Liver (tissue), 9 donors: ENCODE measurements around the gene TTC39C. TPM values are rescaled to one million over a fixed set of nuclear protein-coding genes. Genes with fewer than 3 reads are reported as not detected.

ENCODE experiments used
- DNase-seq: peaks from one replicate; pipeline ENCODE4 v3.0.0-alpha.2; 2017; ENCODE audit warnings: low spot score
- H3K27ac ChIP-seq, 2 donors: one replicate each; pipeline ENCODE4 v1.7.0; 2013; ENCODE audit warnings: inconsistent platforms in 2 of 2, low read length in 2 of 2, control low read depth in 1 of 2, low read depth in 1 of 2, mild to moderate bottlenecking in 1 of 2
- H3K27me3 ChIP-seq, 4 donors: one replicate each; pipeline versions ENCODE4 v1.6.1 to v1.7.0; 2013; ENCODE audit warnings: low read length in 3 of 4, inconsistent platforms in 1 of 4, mild to moderate bottlenecking in 1 of 4, moderate library complexity in 1 of 4; ENCODE audit not compliant: control insufficient read depth in 4 of 4, insufficient read depth in 4 of 4
- H3K36me3 ChIP-seq, 4 donors: one replicate each; pipeline versions ENCODE4 v1.6.1 to v1.7.0; 2013; ENCODE audit warnings: low read length in 3 of 4, mild to moderate bottlenecking in 3 of 4, low read depth in 1 of 4, moderate library complexity in 1 of 4; ENCODE audit not compliant: control insufficient read depth in 4 of 4, insufficient read depth in 3 of 4
- H3K4me1 ChIP-seq, 4 donors: one replicate each; pipeline versions ENCODE4 v1.6.1 to v1.7.0; 2013; ENCODE audit warnings: low read length in 3 of 4, mild to moderate bottlenecking in 3 of 4, moderate library complexity in 1 of 4; ENCODE audit not compliant: control insufficient read depth in 4 of 4, insufficient read depth in 4 of 4
- H3K4me3 ChIP-seq, 3 donors: one replicate each; pipeline versions ENCODE4 v1.6.1 to v1.7.0; 2013; ENCODE audit warnings: low read length in 3 of 3, control low read depth in 1 of 3, low read depth in 1 of 3, mild to moderate bottlenecking in 1 of 3
- H3K9ac ChIP-seq, 2 donors: one replicate each; pipeline ENCODE4 v1.7.0; 2013; ENCODE audit warnings: low read length in 2 of 2, mild to moderate bottlenecking in 2 of 2, moderate library complexity in 2 of 2, control low read depth in 1 of 2, low read depth in 1 of 2
- H3K9me3 ChIP-seq, 4 donors: one replicate each; pipeline versions ENCODE4 v1.6.1 to v1.7.0; 2013; ENCODE audit warnings: low read length in 3 of 4; ENCODE audit not compliant: control insufficient read depth in 4 of 4
- EGR1 ChIP-seq, 2 donors: IDR thresholded peaks; 2 replicates each; pipeline ENCODE4 v1.6.1; 2016 to 2018; ENCODE audit warnings: antibody characterized with exemption in 2 of 2, low read depth in 2 of 2
- FOXA1 ChIP-seq: IDR thresholded peaks from 2 replicates; pipeline ENCODE4 v1.6.1; 2016; ENCODE audit warnings: antibody characterized with exemption
- FOXA2 ChIP-seq: IDR thresholded peaks from 2 replicates; pipeline ENCODE4 v1.6.1; 2016; ENCODE audit warnings: antibody characterized with exemption
- GABPA ChIP-seq, 2 donors: IDR thresholded peaks in 1 of 2; conservative IDR thresholded peaks in 1 of 2; 2 replicates each; pipeline ENCODE4 v1.6.1; 2016; ENCODE audit warnings: antibody characterized with exemption in 2 of 2, mild to moderate bottlenecking in 1 of 2, moderate library complexity in 1 of 2
- HNF4A ChIP-seq, 2 donors: conservative IDR thresholded peaks; 2 replicates each; pipeline ENCODE4 v1.6.1; 2016; ENCODE audit warnings: antibody characterized with exemption in 2 of 2, mild to moderate bottlenecking in 2 of 2
- HNF4G ChIP-seq: IDR thresholded peaks from 2 replicates; pipeline ENCODE4 v1.6.1; 2016; ENCODE audit warnings: antibody characterized with exemption
- JUND ChIP-seq, 2 donors: IDR thresholded peaks; 2 replicates each; pipeline ENCODE4 v1.6.1; 2016; ENCODE audit warnings: antibody characterized with exemption in 2 of 2
- NR2F2 ChIP-seq: IDR thresholded peaks from 2 replicates; pipeline ENCODE4 v1.6.1; 2016; ENCODE audit warnings: antibody characterized with exemption
- RAD21 ChIP-seq, 2 donors: IDR thresholded peaks; 2 replicates each; pipeline ENCODE4 v1.6.1; 2016; ENCODE audit warnings: antibody characterized with exemption in 2 of 2, mild to moderate bottlenecking in 2 of 2
- RXRA ChIP-seq, 2 donors: IDR thresholded peaks; 2 replicates each; pipeline ENCODE4 v1.6.1; 2017 to 2018; ENCODE audit warnings: antibody characterized with exemption in 2 of 2, mild to moderate bottlenecking in 1 of 2
- SP1 ChIP-seq: IDR thresholded peaks from 2 replicates; pipeline ENCODE4 v1.6.1; 2018; ENCODE audit warnings: antibody characterized with exemption, mild to moderate bottlenecking
- TAF1 ChIP-seq: conservative IDR thresholded peaks from 2 replicates; pipeline ENCODE4 v1.6.1; 2016; ENCODE audit warnings: antibody characterized with exemption, mild to moderate bottlenecking
- YY1 ChIP-seq: IDR thresholded peaks from 2 replicates; pipeline ENCODE4 v1.6.1; 2016; ENCODE audit warnings: antibody characterized with exemption, mild to moderate bottlenecking
- WGBS: extraction: QIAGEN DNeasy Blood & Tissue Kit; methylation state at CpG from one replicate; pipeline ENCODE4 v1.1.7; 2013; 5-methylcytosine and 5-hydroxymethylcytosine counted together
- polyA plus RNA-seq, 2 donors: library from polyadenylated mRNA; stranded (reverse) in 1 of 2; unstranded in 1 of 2; fragments of 200-250 nt in 1 of 2; fragments of >200 nt in 1 of 2; fragmentation: Nextera tagmentation in 1 of 2; extraction: Ambion mirVana in 1 of 2; gene quantifications; one replicate each; pipeline versions ENCODE4 v1.2.1 to v1.2.3, GENCODE V29; 2013 to 2015
- total RNA-seq, 2 donors: library from RNA; depleted of rRNA; stranded (reverse); fragments of >200 nt; gene quantifications; one replicate each; pipeline ENCODE4 v1.2.3, GENCODE V29; 2014
- TF ChIP-seq, protein P1 (sequence below): IDR thresholded peaks from 2 replicates; pipeline ENCODE4 v1.6.1; 2016; ENCODE audit warnings: antibody characterized with exemption, mild to moderate bottlenecking
- TF ChIP-seq, protein P2 (sequence below): IDR thresholded peaks from 2 replicates; pipeline ENCODE4 v1.6.1; 2016; ENCODE audit warnings: antibody characterized with exemption
- TF ChIP-seq, protein P3 (sequence below): IDR thresholded peaks from 2 replicates; pipeline ENCODE4 v1.6.1; 2016; ENCODE audit warnings: antibody characterized with exemption
- TF ChIP-seq, protein P4 (sequence below): IDR thresholded peaks from 2 replicates; pipeline ENCODE4 v1.6.1; 2016; ENCODE audit warnings: antibody characterized with exemption
- donor health status: healthy.
- donor health status: healthy.
- donor health status: healthy.
- donor health status: healthy.
- donor health status: healthy.

TTC39C gene
- total and polyA plus RNA-seq, 4 donors, result 22.8 to 55.1 (median 38.6) TPM

DNA sequence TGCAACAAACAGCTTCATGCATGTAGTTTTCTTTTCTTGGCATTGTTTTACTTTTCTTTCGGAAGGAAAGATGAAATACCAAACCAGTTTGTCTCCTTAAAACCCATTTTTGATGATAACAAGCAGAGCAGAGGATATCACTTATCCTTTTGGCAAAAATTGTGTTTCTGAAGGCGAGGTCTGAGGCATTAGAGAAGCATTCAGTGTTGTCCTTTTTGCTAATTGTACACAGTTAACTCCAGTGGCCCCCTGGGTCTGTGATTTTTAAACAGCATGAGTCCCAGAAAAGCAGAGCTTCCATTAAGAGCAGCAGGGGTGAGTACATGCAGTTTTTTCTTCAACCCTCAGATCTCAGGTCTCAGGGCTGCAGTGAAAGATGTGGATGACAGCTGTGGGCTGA lies 41.3 kb downstream of the TTC39C start:
- Histone ChIP-seq H3K4me3 (no peak overlapping the region), H3K9me3 (no peaks in the 10 kb centered on the region), H3K9ac (no peak overlapping the region), H3K4me1 (peaks cover 2 to 19% (median 6%) of the 10 kb centered on the region in 4 donors), H3K36me3 (no peaks in the 10 kb centered on the region), H3K27me3 (no peaks in the 10 kb centered on the region), H3K27ac (no peak overlapping the region)
- 80% methylated on average over 2 of the region's 2 CpGs for WGBS
- TF ChIP-seq, protein P1, sequence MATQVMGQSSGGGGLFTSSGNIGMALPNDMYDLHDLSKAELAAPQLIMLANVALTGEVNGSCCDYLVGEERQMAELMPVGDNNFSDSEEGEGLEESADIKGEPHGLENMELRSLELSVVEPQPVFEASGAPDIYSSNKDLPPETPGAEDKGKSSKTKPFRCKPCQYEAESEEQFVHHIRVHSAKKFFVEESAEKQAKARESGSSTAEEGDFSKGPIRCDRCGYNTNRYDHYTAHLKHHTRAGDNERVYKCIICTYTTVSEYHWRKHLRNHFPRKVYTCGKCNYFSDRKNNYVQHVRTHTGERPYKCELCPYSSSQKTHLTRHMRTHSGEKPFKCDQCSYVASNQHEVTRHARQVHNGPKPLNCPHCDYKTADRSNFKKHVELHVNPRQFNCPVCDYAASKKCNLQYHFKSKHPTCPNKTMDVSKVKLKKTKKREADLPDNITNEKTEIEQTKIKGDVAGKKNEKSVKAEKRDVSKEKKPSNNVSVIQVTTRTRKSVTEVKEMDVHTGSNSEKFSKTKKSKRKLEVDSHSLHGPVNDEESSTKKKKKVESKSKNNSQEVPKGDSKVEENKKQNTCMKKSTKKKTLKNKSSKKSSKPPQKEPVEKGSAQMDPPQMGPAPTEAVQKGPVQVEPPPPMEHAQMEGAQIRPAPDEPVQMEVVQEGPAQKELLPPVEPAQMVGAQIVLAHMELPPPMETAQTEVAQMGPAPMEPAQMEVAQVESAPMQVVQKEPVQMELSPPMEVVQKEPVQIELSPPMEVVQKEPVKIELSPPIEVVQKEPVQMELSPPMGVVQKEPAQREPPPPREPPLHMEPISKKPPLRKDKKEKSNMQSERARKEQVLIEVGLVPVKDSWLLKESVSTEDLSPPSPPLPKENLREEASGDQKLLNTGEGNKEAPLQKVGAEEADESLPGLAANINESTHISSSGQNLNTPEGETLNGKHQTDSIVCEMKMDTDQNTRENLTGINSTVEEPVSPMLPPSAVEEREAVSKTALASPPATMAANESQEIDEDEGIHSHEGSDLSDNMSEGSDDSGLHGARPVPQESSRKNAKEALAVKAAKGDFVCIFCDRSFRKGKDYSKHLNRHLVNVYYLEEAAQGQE, result no peak
- no peak for TF ChIP-seq NR2F2
- TF ChIP-seq FOXA2, result no peak
- no peak for TF ChIP-seq TAF1
- TF ChIP-seq, protein P2, sequence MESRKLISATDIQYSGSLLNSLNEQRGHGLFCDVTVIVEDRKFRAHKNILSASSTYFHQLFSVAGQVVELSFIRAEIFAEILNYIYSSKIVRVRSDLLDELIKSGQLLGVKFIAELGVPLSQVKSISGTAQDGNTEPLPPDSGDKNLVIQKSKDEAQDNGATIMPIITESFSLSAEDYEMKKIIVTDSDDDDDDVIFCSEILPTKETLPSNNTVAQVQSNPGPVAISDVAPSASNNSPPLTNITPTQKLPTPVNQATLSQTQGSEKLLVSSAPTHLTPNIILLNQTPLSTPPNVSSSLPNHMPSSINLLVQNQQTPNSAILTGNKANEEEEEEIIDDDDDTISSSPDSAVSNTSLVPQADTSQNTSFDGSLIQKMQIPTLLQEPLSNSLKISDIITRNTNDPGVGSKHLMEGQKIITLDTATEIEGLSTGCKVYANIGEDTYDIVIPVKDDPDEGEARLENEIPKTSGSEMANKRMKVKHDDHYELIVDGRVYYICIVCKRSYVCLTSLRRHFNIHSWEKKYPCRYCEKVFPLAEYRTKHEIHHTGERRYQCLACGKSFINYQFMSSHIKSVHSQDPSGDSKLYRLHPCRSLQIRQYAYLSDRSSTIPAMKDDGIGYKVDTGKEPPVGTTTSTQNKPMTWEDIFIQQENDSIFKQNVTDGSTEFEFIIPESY, result no peak
- TF ChIP-seq, protein P3, sequence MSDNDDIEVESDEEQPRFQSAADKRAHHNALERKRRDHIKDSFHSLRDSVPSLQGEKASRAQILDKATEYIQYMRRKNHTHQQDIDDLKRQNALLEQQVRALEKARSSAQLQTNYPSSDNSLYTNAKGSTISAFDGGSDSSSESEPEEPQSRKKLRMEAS, result no peak
- no peak for TF ChIP-seq FOXA1
- TF ChIP-seq RAD21 (IDR thresholded peaks at IDR 0.05), result no peak
- TF ChIP-seq HNF4G, result no peak
- TF ChIP-seq JUND (IDR thresholded peaks at IDR 0.05), result no peak
- TF ChIP-seq GABPA (IDR thresholded peaks at IDR 0.05 in 1 of 2, conservative IDR thresholded peaks at IDR 0.05 in 1 of 2), result no peak
- no peak for TF ChIP-seq RXRA (IDR thresholded peaks at IDR 0.05)
- TF ChIP-seq HNF4A (conservative IDR thresholded peaks at IDR 0.05), result no peak
- TF ChIP-seq, protein P4, sequence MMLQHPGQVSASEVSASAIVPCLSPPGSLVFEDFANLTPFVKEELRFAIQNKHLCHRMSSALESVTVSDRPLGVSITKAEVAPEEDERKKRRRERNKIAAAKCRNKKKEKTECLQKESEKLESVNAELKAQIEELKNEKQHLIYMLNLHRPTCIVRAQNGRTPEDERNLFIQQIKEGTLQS, result no peak
- no peak for TF ChIP-seq SP1
- TF ChIP-seq EGR1 (IDR thresholded peaks at IDR 0.05; ENCODE audit: low read depth in 2 of 2), result no peak
- no peak for TF ChIP-seq YY1
- no peak for DNase-seq

DNA sequence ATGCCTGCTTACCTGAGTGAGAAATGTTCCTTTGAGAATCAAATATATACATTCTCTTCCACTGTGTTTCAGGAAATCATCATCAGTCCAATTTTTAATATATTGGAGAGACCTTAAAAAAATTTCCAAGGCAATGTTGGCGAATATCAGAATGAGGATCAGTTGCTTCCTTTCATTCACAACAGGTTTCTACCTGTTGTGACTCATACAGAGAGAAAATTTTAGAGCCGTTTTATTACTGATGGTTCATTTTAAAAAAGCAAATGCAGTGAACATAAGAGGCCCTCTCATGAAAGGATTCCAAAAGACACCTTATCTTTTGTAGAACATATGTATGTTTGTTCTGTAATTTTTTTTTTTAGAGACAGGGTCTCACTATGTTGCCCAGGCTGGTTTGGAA lies 42.0 kb downstream of the TTC39C start:
- no peak overlapping the region for H3K9ac ChIP-seq
- H3K9me3 ChIP-seq, result no peaks in the 10 kb centered on the region
- H3K4me3 ChIP-seq, result no peak overlapping the region
- peaks cover 2 to 18% (median 5%) of the 10 kb centered on the region in 4 donors for H3K4me1 ChIP-seq
- no peaks in the 10 kb centered on the region for H3K27me3 ChIP-seq
- no peak overlapping the region for H3K27ac ChIP-seq
- WGBS, result 90% methylated on average over 2 of the region's 2 CpGs
- DNase-seq, result no peak
- no peak for TF ChIP-seq EGR1 (IDR thresholded peaks at IDR 0.05; ENCODE audit: low read depth in 2 of 2)
- no peak for TF ChIP-seq RXRA (IDR thresholded peaks at IDR 0.05)
- no peak for TF ChIP-seq YY1
- no peak for TF ChIP-seq RAD21 (IDR thresholded peaks at IDR 0.05)
- no peak for TF ChIP-seq TAF1
- TF ChIP-seq GABPA (IDR thresholded peaks at IDR 0.05 in 1 of 2, conservative IDR thresholded peaks at IDR 0.05 in 1 of 2), result no peak
- no peaks in the 10 kb centered on the region for H3K36me3 ChIP-seq
